HG03342 (cell line): Measurements from ENCODE around the gene CER1.
"Not testable (repeated sequence)": the region's sequence is repeated elsewhere in the genome, so short reads cannot be mapped to it uniquely, and the experiment has no call there.

Experiments used
- ATAC-seq: cut with Tn5 transposase; IDR thresholded peaks from one replicate; pipeline ENCODE4 v1.9.1; 2021; ENCODE audit warnings: mild to moderate bottlenecking, moderate library complexity; ENCODE audit not compliant: unreplicated experiment

CER1 gene

DNA sequence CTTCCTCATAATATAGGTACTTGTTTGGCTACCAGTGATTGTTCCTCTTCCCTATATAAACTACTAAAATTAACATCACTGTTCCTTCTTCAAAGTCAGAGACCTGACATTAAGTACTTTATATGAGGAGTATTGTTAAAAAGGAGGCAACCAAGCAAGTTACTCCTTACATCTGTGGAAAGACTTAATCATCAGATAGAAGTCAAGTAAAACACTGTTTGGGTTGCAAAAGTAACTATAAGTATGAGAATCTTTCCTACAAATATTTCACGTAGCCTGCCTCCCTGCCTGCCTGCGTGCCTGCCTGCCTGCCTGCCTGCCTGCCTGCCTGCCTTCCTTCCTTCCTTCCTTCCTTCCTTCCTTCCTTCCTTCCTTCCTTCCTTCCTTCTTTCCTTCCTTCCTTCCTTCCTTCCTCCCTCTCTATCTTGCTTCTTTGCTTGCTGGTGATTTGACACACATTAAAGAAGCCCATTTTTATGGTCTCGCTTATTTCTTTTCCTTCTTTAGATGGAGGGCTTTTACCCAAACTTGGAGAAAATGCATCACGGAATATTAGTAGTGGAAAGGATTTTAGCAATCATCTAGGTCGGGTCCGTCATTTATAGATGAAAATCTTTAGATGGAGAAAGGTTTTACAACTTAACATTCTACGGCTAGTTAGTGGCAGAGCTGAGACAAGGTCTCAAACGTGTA, 3.2 kb downstream of the CER1 start:
- ATAC-seq = no peak

DNA sequence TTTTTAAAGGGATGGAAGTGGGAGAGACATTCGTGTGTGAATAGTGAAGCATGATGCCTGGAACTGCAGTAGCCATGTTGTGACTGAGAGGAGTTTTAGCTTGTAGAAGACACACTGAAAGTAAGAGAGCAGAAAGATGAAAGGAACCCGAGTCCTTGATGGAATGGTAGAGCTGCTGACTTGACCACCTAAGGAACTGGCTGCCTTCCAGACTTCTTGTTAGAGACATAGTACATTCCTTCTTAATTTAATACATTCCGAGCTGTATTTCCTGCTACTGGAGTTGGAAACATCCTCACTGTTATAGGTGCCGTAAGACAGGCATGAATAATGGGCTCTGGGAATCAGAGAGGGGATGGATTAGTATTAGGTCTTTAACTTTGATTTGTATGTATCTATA, 7.4 kb downstream of the CER1 start:
- ATAC-seq = no peak

DNA sequence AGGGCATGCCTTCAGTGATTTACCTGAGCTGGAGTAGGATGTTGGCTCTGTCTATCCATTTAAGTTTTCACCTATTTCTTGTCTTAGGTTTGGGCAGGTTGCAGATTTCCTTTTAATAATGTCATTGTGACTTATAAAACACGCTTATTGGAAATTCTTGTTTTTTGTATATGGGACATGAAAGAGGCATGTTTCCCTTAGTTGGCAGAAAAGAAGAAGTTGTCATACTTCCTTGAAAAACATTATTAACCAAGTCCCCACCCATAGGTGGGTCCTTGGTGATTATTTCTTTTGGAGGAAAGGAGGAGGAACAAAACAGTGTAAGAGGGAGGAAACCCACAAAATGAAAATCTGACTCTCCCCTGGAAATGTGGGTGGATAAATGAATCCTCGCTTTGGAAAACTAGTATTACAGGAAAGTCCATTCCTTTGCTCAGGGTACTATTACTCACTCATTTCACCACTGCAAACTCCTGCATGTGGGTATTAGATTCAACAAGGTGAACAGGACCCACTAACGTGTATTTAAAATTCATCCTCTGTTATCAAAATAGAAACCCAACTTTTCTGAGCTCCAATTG, 9.3 kb downstream of the CER1 start:
- ATAC-seq = no peak

- ATAC-seq = no peak
Measured at GRCh38 chr9:14710804-14711203, 11.7 kb downstream of the CER1 start.

- ATAC-seq = peak; percentile 86
Measured at GRCh38 chr9:14706530-14707140, 15.9 kb downstream of the CER1 start.

DNA sequence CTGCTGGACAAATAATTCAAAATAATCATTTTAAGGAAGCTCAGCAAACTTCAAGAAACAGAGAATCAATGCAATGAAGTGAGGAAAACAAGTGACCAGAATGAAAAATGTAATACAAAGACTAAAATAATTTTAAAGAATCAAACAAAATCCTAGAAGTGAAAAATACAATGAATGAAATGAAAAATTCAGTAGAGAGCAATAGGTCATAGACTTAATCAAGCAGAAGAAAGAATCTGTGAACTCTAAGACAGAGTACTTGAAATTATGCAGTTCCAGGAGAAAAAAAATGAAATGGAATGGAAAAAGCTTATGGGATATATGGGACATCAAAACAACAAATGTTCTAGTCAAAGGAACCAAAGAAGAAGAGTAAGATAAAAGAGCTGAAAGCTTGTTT, 17.5 kb downstream of the CER1 start:
- no peak for ATAC-seq

DNA sequence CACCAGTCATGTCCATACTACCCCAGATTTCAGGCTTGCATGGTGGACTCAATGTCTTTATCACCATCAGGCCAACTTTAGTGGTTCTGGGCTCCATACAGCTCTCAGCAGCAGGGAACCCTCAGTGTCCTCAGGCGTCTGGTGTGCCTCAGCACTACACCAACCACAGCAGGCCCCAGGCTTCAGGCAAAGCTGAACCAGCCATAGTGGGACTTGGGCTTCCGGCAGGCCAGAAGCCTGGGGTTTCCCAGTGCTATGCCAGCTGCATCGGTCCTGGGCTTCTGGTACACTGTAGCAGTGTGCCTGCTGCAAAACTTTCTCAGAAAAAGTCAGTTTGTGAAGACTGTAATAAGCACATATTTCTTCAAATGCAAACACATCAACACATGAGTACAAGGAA, 18.3 kb downstream of the CER1 start:
- ATAC-seq = no peak

DNA sequence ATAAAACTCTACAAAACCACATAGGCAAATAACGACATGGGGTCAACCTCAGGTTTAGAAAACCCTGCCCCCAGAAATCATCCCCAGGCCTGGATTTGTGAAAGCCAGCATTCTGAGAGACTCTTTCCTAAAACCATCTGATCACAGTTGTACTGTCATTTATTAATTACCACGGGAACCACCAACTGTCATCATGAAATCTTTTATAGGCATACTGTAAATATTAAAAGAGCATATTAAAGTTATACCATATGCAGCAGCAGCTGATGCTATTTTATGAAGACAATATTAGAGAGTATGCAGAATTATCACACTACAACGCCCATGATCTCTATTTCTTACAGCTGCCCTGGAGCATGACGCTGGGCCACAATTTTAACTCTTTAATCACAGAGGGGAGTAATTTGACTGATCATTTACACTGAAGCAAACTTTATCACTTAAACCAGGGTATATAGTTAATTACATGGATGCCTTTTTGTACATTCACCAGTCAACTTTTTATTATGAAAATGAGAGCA, 20.3 kb downstream of the CER1 start:
- no peak for ATAC-seq

DNA sequence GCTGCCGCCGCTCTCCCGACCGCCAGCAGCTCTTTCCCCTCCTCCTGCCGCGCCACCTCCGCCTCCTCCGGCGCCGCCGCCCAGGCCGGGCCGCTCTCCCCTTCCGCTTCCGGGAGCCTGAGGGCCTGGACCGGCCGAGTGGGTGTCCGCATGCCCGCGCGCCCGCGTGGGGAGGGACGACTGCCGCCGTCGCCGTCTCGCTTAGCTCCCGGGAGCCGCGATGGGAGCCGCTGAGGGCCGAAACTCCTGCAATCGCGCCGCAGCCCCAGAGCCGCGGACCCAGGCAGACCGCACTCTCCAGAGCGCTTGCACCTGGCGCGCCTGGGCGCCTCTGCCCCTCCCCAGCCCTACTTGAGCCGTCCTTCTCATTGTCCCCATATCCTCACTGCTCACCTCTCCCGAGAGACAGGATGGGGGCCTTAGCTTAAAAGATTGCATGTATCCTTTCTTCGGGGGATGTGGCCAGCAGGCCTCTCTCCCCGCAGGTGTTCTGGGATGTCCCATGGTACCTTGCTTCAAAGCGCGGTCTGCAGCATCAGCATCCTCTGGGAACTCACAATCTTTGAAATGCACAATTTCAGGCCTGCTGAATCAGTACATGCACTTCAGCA, 29.2 kb downstream of the CER1 start, which contains the start of gene ZDHHC21:
Gene ZDHHC21, minus strand, starts transcription at position 182 of the 611 bp plus-strand sequence. CDS start 19,092 bp downstream, outside the sequence.
- ATAC-seq = peak; percentile 75

DNA sequence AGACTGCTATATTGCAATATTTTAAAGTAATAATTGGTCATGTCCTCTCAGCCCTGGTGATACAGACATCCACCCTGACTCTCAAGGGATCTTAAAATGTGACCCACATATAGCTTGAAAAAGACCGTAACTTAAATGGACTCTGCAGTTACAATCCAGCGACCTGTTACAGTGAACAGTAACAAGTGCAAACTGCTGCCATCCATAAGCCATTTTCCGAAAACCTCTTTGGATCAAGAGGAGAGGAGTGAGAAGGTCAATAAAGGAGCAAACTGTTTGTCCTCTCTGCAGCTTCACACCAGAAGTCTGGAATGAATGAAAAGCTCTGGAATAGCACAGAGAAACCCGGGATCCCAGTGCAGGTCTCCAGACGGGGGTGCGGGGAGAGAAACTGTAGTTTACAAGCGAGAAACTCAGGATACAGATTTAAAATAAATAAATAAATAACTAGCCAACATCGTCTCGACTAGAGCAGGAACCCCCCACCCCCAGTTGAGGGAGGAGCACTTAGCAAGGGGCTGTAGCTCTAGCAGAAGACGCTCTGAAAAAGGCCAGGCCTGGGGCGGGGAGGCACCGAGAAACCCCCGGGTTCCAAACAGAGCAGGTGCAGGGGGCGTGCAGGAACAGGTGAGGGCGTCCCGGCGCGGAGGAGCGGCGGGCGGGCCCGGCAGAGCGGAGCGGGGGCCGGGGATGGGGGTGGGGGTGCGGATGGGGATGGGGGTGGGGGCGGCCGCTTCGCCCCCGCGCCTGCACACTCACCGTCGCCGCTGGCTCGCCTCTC, 29.9 kb downstream of the CER1 start:
- ATAC-seq = peak; percentile 43

- no peak for ATAC-seq
Measured at GRCh38 chr9:14690948-14691730, 31.4 kb downstream of the CER1 start.

DNA sequence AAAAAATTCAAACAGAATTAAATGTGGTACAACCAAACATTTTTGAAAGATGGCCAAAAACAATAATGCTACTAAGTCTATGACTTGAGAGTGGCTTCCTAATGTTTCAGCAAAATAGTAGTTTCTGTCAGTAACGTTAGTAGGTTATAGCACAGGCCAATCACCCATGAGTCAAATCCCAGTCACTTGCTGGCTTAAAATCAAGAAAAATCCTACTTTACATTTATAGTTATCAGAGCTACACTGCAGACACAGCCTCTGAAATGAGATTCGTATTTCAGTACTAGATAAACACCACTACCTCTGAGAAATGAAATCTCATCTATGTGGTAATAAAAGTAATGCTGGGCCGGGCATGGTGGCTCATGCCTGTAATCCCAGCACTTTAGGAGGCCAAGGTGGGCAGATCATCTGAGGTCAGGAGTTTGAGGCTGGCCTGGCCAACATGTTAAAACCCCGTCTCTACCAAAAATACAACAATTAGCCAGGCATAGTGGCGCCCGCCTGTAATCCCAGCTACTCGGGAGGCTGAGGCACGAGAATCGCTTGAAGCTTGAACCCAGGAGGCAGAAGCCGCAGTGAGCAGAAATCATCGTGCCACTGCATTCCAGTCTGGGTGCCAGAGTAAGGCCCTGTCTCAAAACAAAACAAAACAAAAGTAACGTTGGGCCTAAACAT, 35.4 kb downstream of the CER1 start:
- no peak for ATAC-seq

DNA sequence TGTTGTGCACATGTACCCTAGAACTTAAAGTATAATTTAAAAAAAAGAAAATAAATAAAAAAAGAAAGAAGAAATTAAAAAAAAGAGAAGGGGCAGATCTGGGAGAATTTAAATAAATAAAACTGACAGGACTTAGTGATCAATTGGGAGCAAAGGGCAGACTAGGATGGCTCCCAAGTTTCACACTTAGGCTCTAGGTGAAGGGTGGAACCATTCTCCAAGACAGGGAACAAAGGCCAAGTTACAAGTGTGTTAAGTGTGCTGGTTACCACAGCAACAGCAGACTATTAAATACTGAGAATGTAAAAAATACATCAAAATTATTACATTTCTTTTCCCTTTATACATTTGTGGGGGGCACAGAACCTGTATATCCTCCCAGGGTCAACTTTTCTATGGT, 36.4 kb downstream of the CER1 start:
- no peak for ATAC-seq

- not testable (repeated sequence) for ATAC-seq
Measured at GRCh38 chr9:14682616-14683015, 39.9 kb downstream of the CER1 start.

DNA sequence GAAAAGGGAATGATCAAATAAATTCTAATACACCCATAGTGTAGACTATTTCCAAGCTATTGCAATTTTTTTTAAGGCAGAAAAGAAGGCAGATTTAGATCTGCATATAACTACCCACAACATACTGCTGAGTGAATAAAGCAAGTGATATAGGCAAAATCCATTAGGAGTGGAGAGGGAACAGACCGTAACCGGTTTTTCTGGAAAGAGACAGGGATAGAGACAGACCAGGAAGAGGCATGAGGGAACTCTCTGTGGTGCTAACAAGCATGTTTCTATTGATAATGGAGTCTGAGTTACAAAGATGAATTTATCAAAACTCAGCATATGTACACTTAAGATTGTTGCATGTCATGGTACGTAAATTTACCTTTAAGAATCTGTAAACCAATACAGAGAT, 43.8 kb downstream of the CER1 start:
- ATAC-seq = no peak

- no peak for ATAC-seq
Measured at GRCh38 chr9:14677872-14678271, 44.7 kb downstream of the CER1 start.

DNA sequence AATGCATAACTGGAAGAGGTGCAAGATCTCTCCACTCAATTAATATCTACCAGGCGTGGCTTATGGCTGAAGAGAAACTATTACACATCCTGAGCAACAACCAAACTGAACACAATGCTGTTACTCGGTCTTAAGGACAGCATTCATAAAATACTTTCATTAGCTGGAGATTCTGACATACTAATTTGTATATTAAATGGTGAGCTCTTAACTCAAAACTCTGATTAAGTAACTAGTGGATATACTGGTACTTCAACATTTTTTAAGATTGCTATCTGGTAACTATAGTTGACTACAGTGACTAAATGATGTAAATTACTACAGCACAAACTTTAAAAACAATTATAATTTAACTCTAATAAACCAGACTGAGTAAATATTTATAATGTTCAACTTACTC, 45.1 kb downstream of the CER1 start:
- no peak for ATAC-seq

GRCh38 chr9:14674630-14675029, 47.9 kb downstream of the CER1 start:
- ATAC-seq = no peak

- ATAC-seq = no peak
Measured at GRCh38 chr9:14671377-14671776, 51.2 kb downstream of the CER1 start.

DNA sequence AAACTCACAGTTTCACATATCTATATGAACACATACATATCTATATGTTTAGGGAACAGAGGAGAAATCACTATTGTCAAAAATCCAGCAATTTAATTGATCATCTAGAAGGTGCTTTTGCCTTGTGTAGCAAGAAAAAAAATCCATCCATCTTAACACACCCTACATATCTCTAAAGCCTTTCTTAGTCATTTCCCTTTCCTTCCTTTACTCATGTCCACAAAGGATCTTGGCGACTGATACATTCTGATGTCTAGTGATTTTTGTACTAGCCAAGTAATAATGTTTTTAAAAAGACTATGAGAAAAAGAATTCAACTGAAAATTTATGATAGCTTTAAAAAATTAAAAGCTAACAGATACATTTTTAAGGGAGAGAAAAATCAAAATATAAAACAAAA, 51.8 kb downstream of the CER1 start:
- no peak for ATAC-seq
